Calu3 (cell line): ENCODE data around the gene TRNP1. TPM values are rescaled to one million over a fixed set of nuclear protein-coding genes. Genes with fewer than 3 reads are reported as not detected.

Experiments
- BruUV-seq: library from RNA; stranded (reverse); fragments of 400-500 nt; replicated peaks from 2 replicates; lab custom pipeline; 2021; lab: Mats Ljungman, UMichigan
- CTCF ChIA-PET: fragments of 300-600 bp; sonication (Branson Sonifier 250); formaldehyde crosslinking; loops from one replicate; lab custom pipeline; 2022; ENCODE audit warnings: antibody characterized with exemption; lab: Charles Lee
- DNase-seq: peaks from one replicate; pipeline ENCODE4 v3.0.0; 2022
- H3K27ac Mint-ChIP-seq: one replicate; pipeline ENCODE4 v1.8.0; 2022; ENCODE audit warnings: mixed read lengths; ENCODE audit not compliant: unreplicated experiment
- H3K27me3 Mint-ChIP-seq: one replicate; pipeline ENCODE4 v1.8.0; 2022; ENCODE audit warnings: mixed read lengths; ENCODE audit not compliant: unreplicated experiment
- H3K36me3 Mint-ChIP-seq: one replicate; pipeline ENCODE4 v1.8.0; 2022; ENCODE audit warnings: mild to moderate bottlenecking, moderate library complexity, mixed read lengths; ENCODE audit not compliant: insufficient read depth, unreplicated experiment
- H3K4me1 Mint-ChIP-seq: one replicate; pipeline ENCODE4 v1.8.0; 2022; ENCODE audit warnings: mild to moderate bottlenecking, low read depth, mixed read lengths; ENCODE audit not compliant: unreplicated experiment
- H3K4me3 Mint-ChIP-seq: one replicate; pipeline ENCODE4 v1.8.0; 2022; ENCODE audit warnings: mild to moderate bottlenecking, low read depth, moderate library complexity, mixed read lengths; ENCODE audit not compliant: unreplicated experiment
- H3K9me3 Mint-ChIP-seq: one replicate; pipeline ENCODE4 v1.8.0; 2022; ENCODE audit warnings: low read depth, mixed read lengths; ENCODE audit not compliant: unreplicated experiment
- CTCF ChIP-seq: fragments of 200-600 bp; IDR thresholded peaks from one replicate; pipeline ENCODE4 v1.8.0; 2022; ENCODE audit warnings: antibody characterized with exemption; ENCODE audit not compliant: unreplicated experiment
- intact Hi-C: fragments of 100-400 bp; cut with micrococcal nuclease; formaldehyde crosslinking; loops from one replicate; pipeline ENCODE4 v1.10.0; 2022; ENCODE audit not compliant: unreplicated experiment
- total RNA-seq: library from RNA; stranded (reverse); gene quantifications from 2 replicates; pipeline ENCODE4 v1.2.3, GENCODE V29; 2022

Gene TRNP1
- total RNA-seq, 1 experiment from 2014 or later: 195 TPM

DNA sequence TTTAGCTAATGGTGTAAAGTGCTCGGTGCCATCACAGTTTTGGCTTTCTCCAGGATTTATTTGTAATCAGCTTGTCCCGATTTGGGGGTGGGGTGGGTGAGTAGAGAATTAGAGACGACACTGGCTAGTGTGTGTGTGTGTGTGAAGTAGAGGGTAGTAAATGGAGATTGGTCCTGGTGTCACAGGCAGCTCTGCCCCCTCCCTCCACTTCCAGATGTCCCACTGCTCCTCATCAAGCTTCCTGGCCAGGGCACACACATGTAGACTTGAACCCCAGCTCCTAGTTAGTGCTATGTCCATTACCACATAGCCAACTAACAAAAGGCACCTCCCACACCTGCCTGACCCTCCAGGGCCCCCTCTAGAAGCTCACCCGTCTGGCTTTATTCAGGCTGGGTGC lies 3.2 kb downstream of the TRNP1 start:
- no peaks in the 10 kb centered on the region for H3K27me3 Mint-ChIP-seq
- H3K4me1 Mint-ChIP-seq: peaks cover 21% of the 10 kb centered on the region
- DNase-seq: no peak
- TF ChIP-seq CTCF: no peak
- peak overlapping the region; percentile 95 for H3K27ac Mint-ChIP-seq
- CTCF ChIA-PET: interaction anchor here (0.9 to 2.4 kb wide), 4 partner anchors 10 to 100 kb away, joined by 5 to 24 read pairs (median 6); no protein-coding TSS in a partner anchor
- intact Hi-C loops: loop anchor here (2.0 kb wide), 2 partner anchors 30 to 100 kb away; no protein-coding TSS in a partner anchor
- BruUV-seq: no TSS peak
- H3K9me3 Mint-ChIP-seq: no peaks in the 10 kb centered on the region
- peak overlapping the region; percentile 81 for H3K4me3 Mint-ChIP-seq
- peaks cover 93% of the 10 kb centered on the region for H3K36me3 Mint-ChIP-seq

DNA sequence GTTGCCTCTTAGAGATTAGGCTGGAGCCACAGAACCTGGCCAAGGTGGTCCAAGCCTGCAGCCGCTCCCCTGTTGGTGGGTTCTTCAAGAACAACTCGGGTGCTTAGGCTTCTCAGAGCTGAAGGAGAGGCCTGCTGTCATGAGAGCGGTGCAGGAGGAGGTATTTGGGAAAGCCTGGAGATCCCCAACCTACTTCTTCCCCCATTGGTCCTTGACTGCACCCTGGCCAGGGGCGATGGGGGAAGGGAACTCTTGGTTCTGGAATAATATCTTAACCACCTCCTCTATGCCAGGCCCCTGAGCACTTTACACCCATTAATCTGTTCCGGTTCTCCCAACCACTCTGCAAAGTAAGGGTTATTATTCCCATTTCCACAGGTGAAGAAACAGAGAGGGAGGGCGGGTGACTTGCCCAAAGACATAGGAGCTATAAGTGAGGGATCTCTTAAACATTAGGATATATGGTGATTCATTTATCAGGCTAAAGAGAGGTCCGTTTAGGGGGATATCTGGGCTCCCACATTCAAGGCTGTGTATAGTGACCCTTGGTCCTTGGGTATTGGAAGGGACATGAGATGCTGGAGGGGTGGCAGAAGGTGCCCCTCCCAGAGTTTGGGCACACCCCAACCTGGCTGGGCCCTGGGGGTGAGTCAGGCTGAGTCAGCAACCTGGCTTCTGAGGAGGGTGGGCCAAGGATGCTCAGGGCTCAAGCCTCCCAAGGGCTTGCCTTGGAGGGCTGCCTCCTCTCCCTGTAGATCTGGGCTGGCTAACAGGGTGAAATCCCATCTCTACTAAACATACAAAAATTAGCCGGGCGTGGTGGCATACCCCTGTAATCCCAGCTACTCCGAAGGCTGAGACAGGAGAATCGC lies 5.2 kb downstream of the TRNP1 start:
- BruUV-seq: no TSS peak
- H3K27me3 Mint-ChIP-seq: no peaks in the 10 kb centered on the region
- H3K9me3 Mint-ChIP-seq: no peaks in the 10 kb centered on the region
- H3K4me3 Mint-ChIP-seq: peak overlapping the region; percentile 81
- peaks cover 98% of the 10 kb centered on the region for H3K36me3 Mint-ChIP-seq
- H3K27ac Mint-ChIP-seq: peak overlapping the region; percentile 47
- peaks cover 23% of the 10 kb centered on the region for H3K4me1 Mint-ChIP-seq
- TF ChIP-seq CTCF: no peak
- DNase-seq: no peak
- CTCF ChIA-PET: interaction anchor here (0.6 to 2.4 kb wide), 7 partner anchors 10 to 98 kb away, joined by 3 to 24 read pairs (median 3); no protein-coding TSS in a partner anchor
- intact Hi-C loops: no loop called here

DNA sequence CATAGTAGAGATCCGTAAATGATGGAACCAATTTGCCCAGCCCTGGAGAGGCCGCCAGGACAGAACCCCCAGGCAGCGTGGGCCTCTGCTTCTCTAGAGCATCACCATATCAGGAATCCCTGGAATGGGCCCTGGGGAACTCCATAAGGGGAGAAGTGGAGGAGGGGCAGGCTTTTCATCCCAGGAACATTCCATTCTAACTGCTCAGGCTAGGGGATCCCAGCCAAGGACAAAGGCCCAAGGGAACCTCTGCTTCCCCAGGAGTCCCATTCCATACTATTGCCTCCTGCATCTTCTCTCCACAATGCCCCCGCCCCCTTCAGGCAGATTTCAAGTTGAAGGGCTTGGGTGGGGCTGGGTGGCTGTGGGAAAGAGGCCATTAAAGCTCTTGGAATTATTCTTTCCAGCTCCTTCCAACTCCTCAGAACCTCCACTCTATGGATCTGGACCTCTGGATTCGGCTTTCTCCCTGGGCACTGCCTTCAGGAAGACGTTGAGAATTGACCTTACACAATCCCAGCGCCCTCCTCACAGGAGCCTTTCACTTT lies 6.0 kb downstream of the TRNP1 start:
- TF ChIP-seq CTCF: no peak
- intact Hi-C loops: no loop called here

DNA sequence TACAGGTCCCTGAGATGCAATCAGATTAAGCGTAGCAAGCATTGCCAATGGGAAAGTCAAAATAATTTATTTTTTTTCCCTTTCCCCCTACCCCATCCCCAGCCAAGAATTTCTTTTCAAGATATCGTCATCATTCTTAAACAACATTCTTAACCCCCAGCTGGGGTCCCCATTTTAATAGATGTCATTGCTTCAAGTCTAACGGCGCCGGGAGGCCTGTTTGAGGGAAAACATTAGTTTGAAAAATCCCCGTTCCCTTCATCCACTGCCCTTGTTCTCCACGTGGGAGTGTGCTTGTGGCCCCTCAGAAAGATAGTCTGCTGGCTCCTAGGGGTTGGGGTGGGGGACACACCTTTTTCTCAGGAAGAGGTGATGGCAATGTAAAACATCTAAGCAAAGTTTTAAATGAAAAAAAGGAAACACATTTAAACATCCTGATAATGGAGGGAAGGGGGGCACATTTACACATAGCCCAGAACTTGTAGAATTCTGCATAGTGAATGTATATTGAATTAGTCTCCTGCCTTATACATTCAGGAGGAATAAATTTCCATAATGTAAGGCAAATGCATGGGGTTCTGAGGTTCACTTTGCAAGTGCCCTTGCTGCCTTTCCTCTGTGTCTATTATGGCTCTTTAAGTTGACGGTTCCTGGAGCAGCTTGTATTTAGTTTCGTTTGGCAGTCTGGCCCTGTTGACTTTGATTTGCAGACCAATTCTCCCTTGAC lies 6.8 kb downstream of the TRNP1 start:
- CTCF ChIA-PET: no interaction called here
- TF ChIP-seq CTCF: no peak
- intact Hi-C loops: no loop called here
- no peaks in the 10 kb centered on the region for H3K9me3 Mint-ChIP-seq
- DNase-seq: no peak
- H3K4me3 Mint-ChIP-seq: no peak overlapping the region
- H3K36me3 Mint-ChIP-seq: peaks cover 97% of the 10 kb centered on the region
- peaks cover 23% of the 10 kb centered on the region for H3K4me1 Mint-ChIP-seq
- BruUV-seq: TSS peak; percentile 6
- peak overlapping the region; percentile 91 for H3K27ac Mint-ChIP-seq
- no peaks in the 10 kb centered on the region for H3K27me3 Mint-ChIP-seq

More for the DNA sequence above, 6.0 kb downstream of the TRNP1 start:
- H3K27me3 Mint-ChIP-seq: no peaks in the 10 kb centered on the region
- BruUV-seq: no TSS peak
- H3K36me3 Mint-ChIP-seq: peaks cover 97% of the 10 kb centered on the region
- peaks cover 23% of the 10 kb centered on the region for H3K4me1 Mint-ChIP-seq
- peak overlapping the region; percentile 18 for H3K27ac Mint-ChIP-seq
- peak overlapping the region; percentile 81 for H3K4me3 Mint-ChIP-seq
- no peaks in the 10 kb centered on the region for H3K9me3 Mint-ChIP-seq
- DNase-seq: no peak
- CTCF ChIA-PET: interaction anchor here (1.6 kb wide), 1 partner anchor 98 kb away, joined by 3 read pairs; no protein-coding TSS in a partner anchor
